Heart left ventricle (tissue), 16 donors: ENCODE data around the gene CCNB1. TPM values are rescaled to one million over a fixed set of nuclear protein-coding genes. Genes with fewer than 3 reads are reported as not detected.
"Not testable (repeated sequence)": the region's sequence is repeated elsewhere in the genome, so short reads cannot be mapped to it uniquely, and the experiment has no call there.

Source experiments
- ATAC-seq, 4 donors: fragments of 200-7000 bp; cut with Tn5 transposase; one replicate each; pipeline ENCODE4 v1.9.1; 2020 to 2022; ENCODE audit warnings: moderate library complexity in 4 of 4, mild to moderate bottlenecking in 3 of 4, moderate number of reproducible peaks in 1 of 4
- DNase-seq, 5 donors: peaks; one replicate each; pipeline ENCODE4 v3.0.0-alpha.2; 2020
- H3K27ac ChIP-seq, 12 donors: fragments of 200-600 bp; sonication (generic) in 4 of 12; one replicate each; pipeline versions ENCODE4 v1.5.0 to v1.8.0; 2016 to 2022; ENCODE audit warnings: mild to moderate bottlenecking in 2 of 12
- H3K27me3 ChIP-seq, 9 donors: fragments of 200-600 bp; sonication (generic) in 2 of 9; one replicate each; pipeline versions ENCODE4 v1.5.1 to v1.8.0; 2016 to 2022; ENCODE audit warnings: mild to moderate bottlenecking in 3 of 9
- H3K36me3 ChIP-seq, 9 donors: fragments of 200-600 bp; sonication (generic) in 2 of 9; one replicate each; pipeline versions ENCODE4 v1.5.0 to v1.8.0; 2018 to 2022; ENCODE audit warnings: mild to moderate bottlenecking in 2 of 9
- H3K4me1 ChIP-seq, 12 donors: fragments of 200-600 bp; sonication (generic) in 4 of 12; one replicate each; pipeline versions ENCODE4 v1.5.0 to v1.8.0; 2016 to 2022; ENCODE audit warnings: mild to moderate bottlenecking in 3 of 12
- H3K4me3 ChIP-seq, 12 donors: fragments of 200-600 bp; sonication (generic) in 4 of 12; one replicate each; pipeline versions ENCODE4 v1.5.0 to v1.8.0; 2017 to 2022; ENCODE audit warnings: mild to moderate bottlenecking in 9 of 12, moderate library complexity in 4 of 12
- H3K9me3 ChIP-seq, 12 donors: fragments of 200-600 bp; sonication (generic) in 4 of 12; one replicate each; pipeline versions ENCODE4 v1.5.0 to v1.8.0; 2016 to 2022; ENCODE audit warnings: mild to moderate bottlenecking in 1 of 12
- CTCF ChIP-seq, 12 donors: fragments of 200-600 bp; sonication (generic) in 4 of 12; IDR thresholded peaks; one replicate each; pipeline versions ENCODE4 v1.5.0 to v1.8.0; 2018 to 2022; ENCODE audit warnings: antibody characterized with exemption in 12 of 12, mild to moderate bottlenecking in 5 of 12
- POLR2A ChIP-seq, 2 donors: fragments of 450-650 bp; IDR thresholded peaks; one replicate each; pipeline ENCODE4 v1.6.1; 2017; ENCODE audit warnings: antibody characterized with exemption in 2 of 2, mild to moderate bottlenecking in 2 of 2, moderate library complexity in 2 of 2
- WGBS, 4 donors: extraction: QIAGEN DNeasy Blood & Tissue Kit in 2 of 4; methylation state at CpG; one replicate each; pipeline versions ENCODE4 v1.1.5 to v1.1.7; 2013 to 2018; 5-methylcytosine and 5-hydroxymethylcytosine counted together
- intact Hi-C, 10 donors: fragments of 100-400 bp; cut with DNase I; formaldehyde crosslinking; loops; one replicate each; pipeline versions ENCODE4 v1.11.1 to v1.14.2; 2022
- polyA plus RNA-seq, 2 donors: library from polyadenylated mRNA; stranded (reverse); fragments of 200-250 nt; gene quantifications; one replicate each; pipeline ENCODE4 v1.2.3, GENCODE V29; 2013
- total RNA-seq, 9 donors: library from RNA; depleted of rRNA in 2 of 9; stranded (reverse); fragments of >200 nt in 2 of 9; fragmentation: NEBNext Ultra II Directional in 3 of 9; extraction: Animal tissue kit (Norgen Biotek cat#: 25700) in 3 of 9; gene quantifications; one replicate each; pipeline versions ENCODE4 v1.1.0 to v1.2.4, GENCODE V29; 2016 to 2023
- donor health status: ischemic (EF 13 %, LVEDD 7.1; RV severe dilation, severe dysfunction).
- donor health status: healthy with polysubstance abuse.
- donor health status: DM: no; HTN: yes; CAD: no.
- donor health status: DM: no; HTN: no; CAD: no.
- donor health status: ischemic (EF 25% LVEDD 6.9; RV normal size, moderate dysfunction).
- donor health status: ischemic (EF 25% LVEDD 5.7; RV mildly dilated, moderate dysfunction).
- donor health status: healthy.
- donor health status: DM: yes; HTN: yes; CAD: no.
- donor health status: ischemic (EF 35%, LVEDD 5.7; RV mildly dilated, moderate dysfunction).
- donor health status: nonischemic (EF 11% LVEDD 7.7; RV severe dilation, severe dysfunction).
- donor health status: DM: yes; HTN: yes; CAD: no.
- donor health status: PGD.
- donor health status: ischemic (EF 29% LVEDD 5.4; RV normal size, mild dysfunction).
- donor health status: nonischemic (EF 23%, LVEDD 6.1; RV moderate dilation, normal function).

CCNB1 gene
- total and polyA plus RNA-seq, 11 donors: 1.3 to 22.9 (median 3.6) TPM

GRCh38 chr5:69134126-69134525 is 32.8 kb upstream of the CCNB1 start:
- 68 to 94% (median 72%) methylated on average over 7 of the region's 7 CpGs for WGBS, 4 donors
- DNase-seq (no peak), ATAC-seq (no peak)

GRCh38 chr5:69136293-69136692 is 30.7 kb upstream of the CCNB1 start:
- no peak for DNase-seq
- 90 to 97% (median 95%) methylated on average over 3 of the region's 3 CpGs for WGBS, 4 donors
- intact Hi-C loops: no loop called here

More at GRCh38 chr5:69134126-69134525, 32.8 kb upstream of the CCNB1 start:
- Histone ChIP-seq H3K4me1 (no peaks in the 10 kb centered on the region), H3K27me3 (no peaks in the 10 kb centered on the region), H3K9me3 (peaks cover 0 to 3% (median 0%) of the 10 kb centered on the region in 12 donors), H3K36me3 (peaks cover 0 to 39% (median 26%) of the 10 kb centered on the region in 9 donors), H3K4me3 (no peak overlapping the region), H3K27ac (no peak overlapping the region)
- TF ChIP-seq POLR2A (IDR thresholded peaks at IDR 0.05): no peak
- no peak for TF ChIP-seq CTCF (IDR thresholded peaks at IDR 0.05)
- intact Hi-C loops: no loop called here

GRCh38 chr5:69137208-69137607 is 29.7 kb upstream of the CCNB1 start:
- intact Hi-C loops, H3K27ac ChIP-seq, H3K4me3 ChIP-seq, H3K27me3 ChIP-seq, ATAC-seq, DNase-seq, H3K4me1 ChIP-seq: not testable (repeated sequence)
- peaks cover 0 to 11% (median 5%) of the 10 kb centered on the region in 9 donors for H3K36me3 ChIP-seq
- WGBS, 4 donors: 90 to 96% (median 94%) methylated on average over 1 of the region's 1 CpG
- H3K9me3 ChIP-seq: peaks cover 0 to 16% (median 3%) of the 10 kb centered on the region in 12 donors

More at GRCh38 chr5:69136293-69136692, 30.7 kb upstream of the CCNB1 start:
- Histone ChIP-seq H3K4me3 (no peak overlapping the region), H3K4me1 (no peaks in the 10 kb centered on the region), H3K27me3 (no peaks in the 10 kb centered on the region), H3K27ac (no peak overlapping the region), H3K9me3 (peaks cover 0 to 14% (median 3%) of the 10 kb centered on the region in 12 donors), H3K36me3 (peaks cover 0 to 17% (median 6%) of the 10 kb centered on the region in 9 donors)
- no peak for ATAC-seq
- TF ChIP-seq CTCF (IDR thresholded peaks at IDR 0.05): no peak
- no peak for TF ChIP-seq POLR2A (IDR thresholded peaks at IDR 0.05)

- TF ChIP-seq POLR2A (IDR thresholded peaks at IDR 0.05) (no peak), CTCF (IDR thresholded peaks at IDR 0.05) (no peak)
- H3K4me3 ChIP-seq: no peak overlapping the region
- DNase-seq: no peak
These were observed 29.1 kb upstream of the CCNB1 start for GRCh38 chr5:69137807-69138206.

GRCh38 chr5:69138766-69139165 is 28.2 kb upstream of the CCNB1 start:
- Histone ChIP-seq H3K4me3 (no peak overlapping the region), H3K4me1 (no peaks in the 10 kb centered on the region), H3K9me3 (peaks cover 0 to 16% (median 3%) of the 10 kb centered on the region in 12 donors), H3K36me3 (peaks cover 0 to 4% (median 0%) of the 10 kb centered on the region in 9 donors), H3K27ac (no peak overlapping the region), H3K27me3 (no peaks in the 10 kb centered on the region)
- DNase-seq: no peak
- TF ChIP-seq CTCF (IDR thresholded peaks at IDR 0.05): no peak
- TF ChIP-seq POLR2A (IDR thresholded peaks at IDR 0.05): no peak
- no peak for ATAC-seq
- intact Hi-C loops: no loop called here
- WGBS, 4 donors: 88 to 100% (median 97%) methylated on average over 1 of the region's 1 CpG

More at GRCh38 chr5:69137807-69138206, 29.1 kb upstream of the CCNB1 start:
- Histone ChIP-seq H3K9me3 (peaks cover 0 to 16% (median 3%) of the 10 kb centered on the region in 12 donors), H3K27me3 (no peaks in the 10 kb centered on the region), H3K4me1 (no peaks in the 10 kb centered on the region), H3K27ac (no peak overlapping the region), H3K36me3 (peaks cover 0 to 7% (median under 1%) of the 10 kb centered on the region in 9 donors)
- intact Hi-C loops: no loop called here
- WGBS, 4 donors: 96 to 98% (median 96%) methylated on average over 5 of the region's 5 CpGs
- no peak for ATAC-seq

GRCh38 chr5:69140239-69140638 is 26.7 kb upstream of the CCNB1 start:
- H3K27me3 ChIP-seq, ATAC-seq, H3K27ac ChIP-seq, H3K36me3 ChIP-seq, intact Hi-C loops, H3K4me3 ChIP-seq, H3K4me1 ChIP-seq, DNase-seq: not testable (repeated sequence)
- peaks cover 0 to 16% (median 3%) of the 10 kb centered on the region in 12 donors for H3K9me3 ChIP-seq
- WGBS, 4 donors: 92 to 96% (median 94%) methylated on average over 4 of the region's 4 CpGs
